Astrocyte (in vitro differentiated cells and primary cell): ENCODE results near the gene HNRNPDL. TPM values are rescaled to one million over a fixed set of nuclear protein-coding genes. Genes with fewer than 3 reads are reported as not detected.

Experiments
- DNase-seq: peaks from one replicate; pipeline ENCODE4 v3.0.0-alpha.2; 2010; ENCODE audit warnings: low read depth
- FAIRE-seq: peaks from 2 replicates; lab custom pipeline; 2011; peaks lifted over from hg19 to GRCh38; lab: Jason Lieb, UNC
- H2AFZ ChIP-seq: 2 replicates; pipeline ENCODE4 v1.6.0; 2012; ENCODE audit warnings: low read depth, low read length, inconsistent platforms
- H3K27ac ChIP-seq: 2 replicates; pipeline ENCODE4 v1.5.1; 2011; ENCODE audit warnings: low read depth, low read length, inconsistent platforms
- H3K27me3 ChIP-seq: 2 replicates; pipeline ENCODE4 v1.6.0; 2011; ENCODE audit warnings: low read length, inconsistent platforms; ENCODE audit not compliant: insufficient read depth
- H3K36me3 ChIP-seq: 2 replicates; pipeline ENCODE4 v1.5.1; 2011; ENCODE audit warnings: low read length, inconsistent platforms; ENCODE audit not compliant: insufficient read depth
- H3K4me1 ChIP-seq: 2 replicates; pipeline ENCODE4 v1.5.1; 2011; ENCODE audit warnings: low read length, inconsistent platforms; ENCODE audit not compliant: insufficient read depth
- H3K4me2 ChIP-seq: 2 replicates; pipeline ENCODE4 v1.6.0; 2012; ENCODE audit warnings: low read length, inconsistent platforms
- H3K4me3 ChIP-seq: 2 replicates; pipeline ENCODE4 v1.5.1; 2011; ENCODE audit warnings: low read depth, mild to moderate bottlenecking, low read length, inconsistent platforms; ENCODE audit not compliant: insufficient read depth
- H3K79me2 ChIP-seq: 2 replicates; pipeline ENCODE4 v1.6.0; 2012; ENCODE audit warnings: mild to moderate bottlenecking, low read length, inconsistent platforms; ENCODE audit not compliant: insufficient read depth
- H3K9ac ChIP-seq: 2 replicates; pipeline ENCODE4 v1.6.0; 2012; ENCODE audit warnings: mild to moderate bottlenecking, low read length, inconsistent platforms
- H3K9me3 ChIP-seq: 2 replicates; pipeline ENCODE4 v1.5.1; 2012; ENCODE audit warnings: low read depth, mild to moderate bottlenecking, low read length, inconsistent platforms; ENCODE audit not compliant: insufficient read depth
- H4K20me1 ChIP-seq: 2 replicates; pipeline ENCODE4 v1.6.0; 2012; ENCODE audit warnings: low read length, inconsistent platforms; ENCODE audit not compliant: insufficient read depth
- H3K27ac Mint-ChIP-seq: one replicate; pipeline ENCODE4 v1.8.0; 2021; ENCODE audit warnings: mild to moderate bottlenecking, mixed read lengths; ENCODE audit not compliant: unreplicated experiment
- H3K27me3 Mint-ChIP-seq: one replicate; pipeline ENCODE4 v1.8.0; 2021; ENCODE audit warnings: low read depth, mixed read lengths; ENCODE audit not compliant: unreplicated experiment
- H3K36me3 Mint-ChIP-seq: one replicate; pipeline ENCODE4 v1.8.0; 2021; ENCODE audit warnings: low read depth, mixed read lengths; ENCODE audit not compliant: unreplicated experiment
- H3K4me1 Mint-ChIP-seq: one replicate; pipeline ENCODE4 v1.8.0; 2021; ENCODE audit warnings: low read depth, mixed read lengths; ENCODE audit not compliant: unreplicated experiment
- H3K4me3 Mint-ChIP-seq: one replicate; pipeline ENCODE4 v1.8.0; 2021; ENCODE audit warnings: mild to moderate bottlenecking, moderate library complexity, mixed read lengths; ENCODE audit not compliant: unreplicated experiment
- H3K9me3 Mint-ChIP-seq: one replicate; pipeline ENCODE4 v1.8.0; 2021; ENCODE audit warnings: mild to moderate bottlenecking, mixed read lengths; ENCODE audit not compliant: unreplicated experiment
- CTCF ChIP-seq: IDR thresholded peaks from 2 replicates; pipeline ENCODE4 v1.5.1; 2011; ENCODE audit warnings: low read depth, mild to moderate bottlenecking, inconsistent platforms, low read length, moderate library complexity; ENCODE audit not compliant: insufficient read depth
- EZH2 ChIP-seq: IDR thresholded peaks from 2 replicates; pipeline ENCODE4 v1.6.1; 2012; ENCODE audit warnings: mild to moderate bottlenecking, low read length, inconsistent platforms; ENCODE audit not compliant: insufficient read depth
- total RNA-seq: library from RNA; stranded (reverse); gene quantifications from 2 replicates; pipeline ENCODE4 v1.2.1, GENCODE V29; 2021

The HNRNPDL gene
- total RNA-seq, 1 donor from 2014 or later, result 220 TPM

- no peak overlapping the region for H3K27ac ChIP-seq
- Mint-ChIP-seq H3K27me3 (no peaks in the 10 kb centered on the region), H3K27ac (no peak overlapping the region), H3K4me3 (no peak overlapping the region), H3K4me1 (peaks cover 2% of the 10 kb centered on the region), H3K9me3 (peaks cover 3% of the 10 kb centered on the region), H3K36me3 (peaks cover 2% of the 10 kb centered on the region)
- peaks cover 3% of the 10 kb centered on the region for H3K36me3 ChIP-seq
- H4K20me1 ChIP-seq, result peaks cover 20% of the 10 kb centered on the region
- H3K4me3 ChIP-seq, result no peak overlapping the region
- no peaks in the 10 kb centered on the region for H3K27me3 ChIP-seq
- H3K4me2 ChIP-seq, result no peak overlapping the region
- TF ChIP-seq CTCF, result no peak
- TF ChIP-seq EZH2, result no peak
- no peaks in the 10 kb centered on the region for H3K9me3 ChIP-seq
- no peak overlapping the region for H3K9ac ChIP-seq
- FAIRE-seq (no peak), DNase-seq (no peak)
- no peak overlapping the region for H2AFZ ChIP-seq
- peaks cover 33% of the 10 kb centered on the region for H3K79me2 ChIP-seq
- peaks cover 4% of the 10 kb centered on the region for H3K4me1 ChIP-seq
Observed at GRCh38 chr4:82380344-82380743, 49.9 kb downstream of the HNRNPDL start.

GRCh38 chr4:82376109-82376508 is 54.2 kb downstream of the HNRNPDL start:
- Histone ChIP-seq H3K4me1 (peaks cover 4% of the 10 kb centered on the region), H3K4me3 (peak overlapping the region; percentile 99), H2AFZ (no peak overlapping the region), H3K4me2 (peak overlapping the region; percentile 96), H3K9me3 (no peaks in the 10 kb centered on the region), H3K27ac (no peak overlapping the region), H3K27me3 (no peaks in the 10 kb centered on the region), H4K20me1 (peaks cover 40% of the 10 kb centered on the region), H3K9ac (no peak overlapping the region), H3K79me2 (peaks cover 70% of the 10 kb centered on the region), H3K36me3 (peaks cover 3% of the 10 kb centered on the region)
- FAIRE-seq (no peak), DNase-seq (no peak)
- Mint-ChIP-seq H3K4me3 (peak overlapping the region; percentile 97), H3K36me3 (peaks cover 3% of the 10 kb centered on the region), H3K27me3 (no peaks in the 10 kb centered on the region), H3K4me1 (peaks cover 2% of the 10 kb centered on the region), H3K27ac (no peak overlapping the region), H3K9me3 (peaks cover 3% of the 10 kb centered on the region)
- TF ChIP-seq CTCF, result no peak
- no peak for TF ChIP-seq EZH2

GRCh38 chr4:82373816-82374625 is 56.2 kb downstream of the HNRNPDL start, which contains the start of gene HNRNPD:
TSS of gene HNRNPD (minus strand) at chr4:82373991. CDS start at chr4:82373678, 313 bp downstream.
- no peak for TF ChIP-seq CTCF
- no peak for TF ChIP-seq EZH2
- Histone ChIP-seq H3K4me3 (peak within 1 kb of the TSS; percentile 99), H3K9ac (peak within 1 kb of the TSS; percentile 99), H3K27me3 (no peaks in the 10 kb centered on the region), H4K20me1 (peaks cover 56% of the 10 kb centered on the region), H3K79me2 (peaks cover 78% of the 10 kb centered on the region), H3K9me3 (no peaks in the 10 kb centered on the region), H2AFZ (peak within 1 kb of the TSS; percentile 84), H3K36me3 (peaks cover 11% of the 10 kb centered on the region), H3K4me2 (peak within 1 kb of the TSS; percentile 96), H3K27ac (peak within 1 kb of the TSS; percentile 98), H3K4me1 (peaks cover 11% of the 10 kb centered on the region)
- FAIRE-seq (peak; percentile 45), DNase-seq (peak; percentile 99)
- Mint-ChIP-seq H3K4me3 (peak within 1 kb of the TSS; percentile 97), H3K36me3 (peaks cover 1% of the 10 kb centered on the region), H3K27ac (peak within 1 kb of the TSS; percentile 98), H3K4me1 (peaks cover 6% of the 10 kb centered on the region), H3K9me3 (peaks cover 3% of the 10 kb centered on the region), H3K27me3 (no peaks in the 10 kb centered on the region)
